Germinal center (tissue), 1 donor: ENCODE results near the gene MEGF6.

Experiments used
- DNase-seq: peaks from one replicate; pipeline ENCODE4 v3.0.0; 2012; ENCODE audit warnings: mixed read lengths, low spot score

Gene MEGF6

DNA sequence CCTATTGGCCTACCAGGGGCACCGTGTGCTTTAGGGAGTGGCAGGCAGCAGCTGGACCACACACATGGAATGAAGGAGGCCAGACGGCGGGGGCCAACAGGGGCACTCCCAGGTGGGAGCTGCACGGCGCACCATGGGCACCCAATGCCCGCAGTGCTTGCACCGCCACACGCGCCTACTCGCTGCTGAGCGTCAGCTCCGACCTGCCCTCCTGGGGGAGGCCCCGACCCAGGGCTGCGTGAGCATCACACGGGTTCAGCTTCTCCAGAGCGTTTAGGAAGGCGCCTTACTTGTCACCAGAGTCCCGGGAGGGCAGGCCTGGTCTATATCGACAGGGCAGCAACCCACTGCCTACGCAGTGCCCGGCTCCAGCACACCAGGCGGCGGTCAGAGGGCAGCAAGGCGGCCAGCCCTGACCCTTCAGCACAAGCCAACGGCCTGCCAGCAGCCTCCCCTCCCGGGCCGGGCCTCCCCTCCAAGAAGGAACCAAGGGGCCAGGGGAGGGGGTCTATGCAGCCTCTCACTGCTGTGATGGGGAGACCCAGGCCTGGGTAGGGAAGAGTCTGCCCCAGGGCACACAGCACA is 91.9 kb downstream of the MEGF6 start:
- DNase-seq: no peak

DNA sequence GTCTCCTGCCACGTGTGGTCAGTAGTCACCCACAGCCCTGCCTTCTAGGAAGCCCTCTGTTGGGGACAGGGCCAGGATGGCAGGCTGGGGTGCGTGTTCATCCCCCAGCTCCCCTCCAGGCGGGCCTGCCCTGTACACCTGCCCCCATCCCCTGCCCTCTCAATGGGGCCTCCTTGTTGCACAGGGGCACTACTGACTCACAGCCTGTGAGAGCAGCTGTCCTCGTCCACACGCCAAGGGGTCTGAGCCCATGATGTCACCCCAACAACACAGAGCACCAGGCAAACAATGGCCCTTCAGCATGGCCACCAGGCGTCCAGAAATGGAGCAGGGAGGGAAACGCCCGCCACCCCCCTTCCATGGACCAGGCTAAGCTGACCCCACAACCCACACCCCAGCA is 92.6 kb downstream of the MEGF6 start:
- DNase-seq: no peak

DNA sequence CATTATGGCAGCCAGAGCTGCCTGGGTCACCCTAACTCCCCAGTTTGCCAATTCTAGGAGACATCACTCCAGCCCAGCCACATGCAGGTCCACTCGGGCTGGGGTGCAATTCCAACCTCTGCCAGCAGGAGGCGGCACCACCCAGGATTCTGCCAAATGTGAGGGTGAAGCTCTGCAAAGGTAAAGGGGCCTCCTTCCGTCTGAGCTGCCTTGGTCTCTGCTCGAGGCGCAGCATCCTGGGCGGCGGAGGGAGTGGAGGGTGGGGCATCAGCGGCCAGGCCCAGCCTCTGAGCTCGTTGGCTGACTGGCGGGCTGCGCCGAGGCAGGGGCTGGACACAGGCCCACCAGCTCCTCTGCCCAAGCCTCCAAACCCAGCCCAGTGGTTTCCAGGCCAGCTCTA is 93.1 kb downstream of the MEGF6 start:
- DNase-seq: peak; percentile 30

DNA sequence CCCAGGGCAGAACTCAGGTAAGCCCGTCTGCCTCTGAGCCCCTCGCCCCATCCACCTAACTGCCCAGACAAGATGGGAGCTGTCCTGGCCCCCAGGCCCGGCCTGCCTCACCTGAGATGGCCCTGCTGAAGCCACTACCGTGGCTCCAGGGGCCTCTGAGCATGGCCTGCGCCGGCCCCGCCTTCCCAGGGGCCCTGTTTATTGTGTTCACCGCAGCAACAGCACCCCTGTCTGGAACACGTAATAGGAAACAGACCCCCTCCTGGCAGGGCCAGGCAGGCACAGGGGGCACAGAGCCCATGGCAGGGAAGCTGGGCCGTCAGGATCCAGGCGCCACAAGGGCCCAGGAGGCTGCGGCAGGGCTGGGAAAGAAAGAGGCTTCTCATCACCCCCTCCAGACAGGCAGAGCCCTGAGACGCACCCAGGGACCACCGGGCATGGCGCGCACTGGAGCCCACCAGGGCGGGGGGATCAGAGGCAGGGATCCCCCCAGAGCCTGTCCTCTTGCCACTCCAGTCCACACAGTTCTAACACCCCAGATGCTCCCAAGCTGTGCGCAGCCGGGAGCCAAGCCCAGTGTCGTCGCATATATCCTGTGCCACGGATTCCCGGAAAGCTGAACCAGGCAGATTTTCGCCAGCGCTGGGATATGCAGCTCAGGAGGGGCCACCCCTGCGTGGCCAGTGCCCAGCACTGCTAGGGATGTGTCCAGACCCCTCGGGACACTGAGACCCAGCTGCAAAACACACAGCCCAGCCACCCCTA is 94.2 kb downstream of the MEGF6 start:
- no peak for DNase-seq

DNA sequence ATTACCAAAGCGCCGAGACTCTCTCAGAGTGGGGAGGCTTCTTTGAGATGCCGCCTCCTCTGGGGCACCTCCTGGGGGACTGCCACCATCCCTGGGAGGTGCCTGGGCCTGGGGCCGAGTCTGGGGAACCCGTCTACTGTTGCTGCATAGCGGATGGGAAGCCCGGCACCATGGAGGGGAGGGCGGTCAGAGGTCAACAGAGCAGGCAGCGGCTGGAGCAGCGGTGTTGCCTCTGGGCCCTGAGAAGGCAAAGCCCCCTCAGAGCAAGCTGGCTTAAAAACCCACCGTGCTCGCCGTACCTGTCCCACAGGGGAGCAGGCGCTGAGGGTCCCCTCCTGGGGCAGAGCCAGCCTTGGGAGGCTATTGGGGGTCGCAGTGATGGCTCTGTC is 94.8 kb downstream of the MEGF6 start:
- DNase-seq: no peak

DNA sequence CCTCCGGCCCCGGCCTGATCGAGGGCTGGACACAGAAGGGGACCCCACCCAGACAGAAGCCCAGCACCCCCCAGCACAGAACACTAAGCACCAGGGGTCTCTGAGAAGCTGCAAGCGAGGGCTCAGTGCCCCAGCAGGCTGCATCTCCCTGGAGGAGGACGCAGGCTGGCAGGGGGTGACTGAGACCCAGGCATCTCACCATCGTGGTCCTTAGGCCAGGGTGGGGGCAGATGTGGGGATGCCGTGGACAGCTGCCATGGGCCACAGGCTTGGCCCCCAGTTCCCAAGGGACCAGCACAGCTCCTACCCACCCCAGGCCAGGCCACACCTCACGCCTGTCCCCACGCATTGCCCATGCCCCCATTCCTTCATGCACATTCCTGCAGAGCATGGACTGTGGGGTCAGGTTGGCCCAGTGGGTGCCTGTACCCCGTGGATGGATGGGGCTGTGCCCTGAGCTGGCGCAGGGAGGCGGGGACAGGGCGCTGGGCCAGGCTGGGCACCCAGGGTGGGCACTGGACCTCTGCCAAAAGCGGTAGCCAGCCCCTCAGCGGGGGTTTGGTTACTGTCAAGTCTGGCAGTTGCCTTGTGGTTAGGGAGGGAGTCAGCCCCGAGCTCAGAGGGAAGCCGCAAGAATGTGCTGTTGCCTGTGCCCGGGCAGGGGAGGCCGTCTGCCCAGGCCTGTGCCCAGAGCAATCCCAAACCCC is 95.4 kb downstream of the MEGF6 start:
- no peak for DNase-seq

DNA sequence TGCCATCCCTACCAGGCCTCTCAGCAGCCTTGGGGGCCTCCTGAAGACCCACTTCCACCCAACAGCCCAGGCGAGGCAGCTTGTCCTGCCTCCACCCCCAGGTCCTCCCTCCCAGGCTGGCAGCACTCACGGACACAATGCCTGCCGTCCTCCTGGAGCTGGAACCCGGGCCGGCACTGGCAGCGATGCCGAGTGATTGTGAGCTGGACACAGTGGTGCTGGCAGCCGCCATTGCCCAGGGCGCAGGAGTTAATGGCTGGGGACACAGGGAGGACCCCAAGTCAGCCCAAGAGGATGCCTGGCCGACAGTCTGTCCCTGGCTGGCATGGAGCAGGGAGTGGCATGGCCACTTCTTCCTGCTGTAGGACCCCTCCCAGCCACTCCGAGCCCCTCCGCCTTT is 96.0 kb downstream of the MEGF6 start:
- DNase-seq: no peak

DNA sequence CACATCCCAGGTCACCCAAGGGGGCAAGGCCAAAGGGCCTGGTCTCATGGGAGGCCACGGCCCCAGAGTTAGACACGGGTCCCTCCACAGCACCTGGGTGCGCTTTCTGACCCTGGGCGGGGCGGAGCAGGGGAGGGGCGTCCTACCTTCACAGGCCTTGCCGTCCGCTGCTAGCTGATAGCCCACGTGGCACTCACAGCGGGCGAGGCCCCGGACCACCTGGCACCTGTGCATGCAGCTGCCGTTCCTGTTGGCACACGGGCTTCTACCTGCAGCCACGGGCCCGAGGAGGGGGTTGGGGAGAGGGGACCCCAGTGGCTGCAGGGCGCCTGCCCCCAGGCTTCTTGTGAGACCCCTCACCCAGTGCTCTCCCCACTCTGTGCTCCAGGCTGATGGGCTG is 96.9 kb downstream of the MEGF6 start:
- no peak for DNase-seq

DNA sequence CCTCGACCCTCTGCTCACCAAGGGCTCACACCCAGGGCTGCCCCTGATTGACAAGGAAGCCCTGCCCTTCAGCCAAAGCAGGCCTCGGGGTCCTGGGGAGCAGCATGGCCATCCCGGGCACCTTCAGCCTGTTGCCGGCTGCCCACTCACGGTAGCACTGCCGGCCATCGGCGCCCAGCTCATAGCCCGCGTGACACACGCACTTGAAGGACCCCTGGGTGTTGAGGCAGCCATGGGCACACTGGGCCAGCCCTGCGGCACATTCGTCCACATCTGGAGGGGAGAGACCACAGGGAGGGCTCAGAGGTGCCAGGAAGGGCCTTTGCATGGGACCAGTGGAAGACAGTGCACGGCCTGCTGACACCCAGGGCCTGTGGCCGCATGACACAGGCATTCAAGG is 99.5 kb downstream of the MEGF6 start:
- DNase-seq: no peak

DNA sequence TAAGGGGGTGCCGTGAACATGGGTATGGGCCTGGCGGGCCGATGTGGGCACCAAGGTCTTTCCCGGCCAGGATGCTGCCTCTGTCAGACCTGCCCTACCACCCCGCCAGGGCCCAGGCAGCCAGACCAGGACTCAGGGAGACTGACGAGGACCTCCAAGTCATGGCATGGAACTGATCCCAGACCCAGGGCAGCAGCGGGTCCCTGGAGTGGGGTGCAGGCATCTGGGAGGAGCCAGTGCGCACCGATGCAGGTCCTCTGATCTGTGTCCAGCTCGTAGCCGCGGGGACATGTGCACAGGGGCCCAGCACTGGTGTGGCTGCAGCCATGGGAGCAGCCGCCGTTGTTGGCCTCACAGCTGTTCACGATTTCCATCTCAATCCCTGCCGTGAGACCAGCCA is 100.0 kb downstream of the MEGF6 start:
- no peak for DNase-seq

DNA sequence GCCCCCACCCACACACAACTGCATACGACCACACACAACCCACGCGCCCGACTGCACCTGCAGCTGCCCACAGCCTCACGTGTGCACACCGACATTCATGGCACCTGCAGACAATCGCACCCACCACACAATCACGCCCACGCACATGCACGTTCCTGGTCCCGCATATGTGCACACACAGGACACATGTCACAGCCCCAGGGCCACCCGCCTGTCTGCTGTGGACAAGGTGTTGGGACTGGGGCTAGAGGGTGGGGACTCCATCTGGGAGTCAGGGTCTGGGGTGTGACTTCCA is 100.4 kb downstream of the MEGF6 start:
- DNase-seq: no peak

DNA sequence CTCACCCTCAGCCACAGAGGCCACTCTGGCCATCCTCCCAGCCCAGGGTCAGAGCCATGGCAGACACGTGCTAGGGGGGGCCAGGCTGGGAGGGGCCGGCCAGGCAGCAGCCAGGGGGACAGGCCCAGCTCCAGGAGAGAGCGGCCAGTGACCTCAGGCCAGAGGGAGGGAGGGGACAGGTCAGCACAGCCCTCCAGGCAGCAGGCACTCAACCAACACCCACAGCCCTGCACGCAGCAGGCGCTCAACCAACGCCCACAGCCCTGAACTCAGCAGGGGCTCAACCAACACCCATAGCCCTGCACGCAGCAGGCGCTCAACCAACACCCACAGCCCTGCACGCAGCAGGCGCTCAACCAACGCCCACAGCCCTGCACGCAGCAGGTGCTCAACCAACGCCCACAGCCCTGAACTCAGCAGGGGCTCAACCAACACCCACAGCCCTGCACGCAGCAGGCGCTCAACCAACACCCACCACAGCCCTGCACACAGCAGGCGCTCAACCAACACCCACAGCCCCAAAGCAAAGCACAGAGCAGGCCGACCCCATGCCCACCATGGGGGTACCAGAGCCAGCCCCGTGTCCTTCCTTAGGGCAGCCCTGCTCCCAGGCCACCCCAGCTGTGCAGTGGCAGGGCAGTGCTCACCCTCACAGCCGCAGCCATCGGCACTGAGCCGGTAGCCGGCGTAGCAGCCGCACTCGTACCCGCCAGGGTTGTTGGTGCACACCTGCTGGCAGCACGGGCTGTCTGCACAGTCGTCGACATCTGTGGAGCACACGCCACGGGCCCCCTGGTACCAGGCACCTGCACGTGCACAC is 101.0 kb downstream of the MEGF6 start:
- no peak for DNase-seq

DNA sequence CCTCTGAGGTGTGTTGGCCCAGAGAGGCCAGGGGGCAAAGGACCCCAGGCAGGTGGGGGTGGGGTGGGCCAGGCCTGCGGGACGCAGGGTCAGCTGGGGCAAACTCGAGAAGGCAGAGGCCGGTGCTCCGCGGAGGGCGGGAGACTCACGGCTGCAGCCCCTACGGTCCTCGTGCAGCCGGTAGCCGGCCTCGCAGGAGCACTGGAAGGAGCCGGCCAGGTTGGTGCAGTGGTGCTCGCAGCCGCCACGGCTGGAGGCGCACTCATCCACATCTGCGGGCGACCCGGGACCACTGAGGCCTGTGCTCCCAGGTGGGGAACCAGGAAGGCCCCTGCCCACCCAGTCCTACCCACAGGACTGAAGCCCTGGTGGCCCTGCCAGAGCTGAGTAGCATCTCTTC is 101.6 kb downstream of the MEGF6 start:
- DNase-seq: no peak

DNA sequence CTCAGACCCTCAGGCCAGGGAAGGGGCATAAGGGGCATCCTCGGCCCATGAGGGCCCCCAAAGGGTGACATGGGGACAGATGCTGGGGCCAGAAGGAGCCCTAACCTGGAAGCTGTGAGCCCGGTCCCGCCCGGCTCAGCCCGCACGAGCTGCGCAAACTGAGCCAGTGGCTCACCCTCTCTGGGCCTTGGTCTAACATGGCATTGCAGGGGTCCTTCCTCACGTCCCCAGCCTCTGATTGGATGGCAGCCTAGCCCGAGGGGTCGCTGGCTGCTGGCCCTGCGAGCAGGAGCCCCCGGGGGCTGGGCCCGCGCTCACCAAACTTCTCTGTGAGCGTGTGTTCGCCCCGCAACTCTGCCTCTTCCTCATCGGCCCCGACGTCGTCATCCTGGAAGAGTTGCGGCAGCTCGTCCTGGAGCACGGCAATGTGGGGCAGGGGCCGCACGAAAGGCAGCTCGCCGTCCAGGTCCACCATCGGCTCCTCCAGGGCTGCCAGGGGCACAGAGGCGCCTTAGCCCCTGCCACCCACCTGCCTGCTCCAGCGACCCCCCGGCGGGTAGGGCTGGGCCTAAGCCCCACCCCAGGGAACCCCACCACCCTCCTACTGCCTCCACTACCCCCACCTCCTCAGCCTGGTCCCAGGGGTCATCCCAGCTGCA is 102.4 kb downstream of the MEGF6 start:
- no peak for DNase-seq

DNA sequence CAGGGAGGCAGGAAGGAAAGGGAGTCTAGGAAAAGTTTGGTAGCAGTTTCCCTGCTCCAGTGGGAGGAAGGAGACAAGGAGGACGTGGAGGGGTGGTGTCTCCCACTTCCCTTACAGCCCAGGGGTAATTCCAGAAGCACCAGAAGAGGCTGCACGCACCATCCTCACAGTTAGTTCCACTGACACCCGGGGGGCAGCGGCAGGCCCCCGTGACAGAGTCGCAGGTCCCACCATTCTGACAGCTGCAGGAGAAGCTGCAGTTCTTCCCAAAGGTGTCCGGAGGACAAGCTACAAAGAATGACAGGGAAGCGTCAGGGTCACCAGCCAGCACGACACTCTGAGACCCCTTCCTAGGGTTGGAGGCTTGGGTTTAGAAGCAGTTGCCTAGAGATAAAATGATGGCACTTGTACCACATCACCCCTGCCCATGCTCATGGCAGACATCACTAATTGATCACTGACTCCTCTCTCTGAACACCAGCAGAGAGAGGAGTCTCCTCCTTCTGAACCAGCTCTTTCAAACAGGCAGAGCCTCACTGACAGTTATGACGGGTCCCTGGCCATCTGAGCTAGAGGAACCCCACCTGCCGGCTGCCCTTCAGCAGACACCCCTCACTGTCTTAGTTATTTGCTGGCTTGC is 103.6 kb downstream of the MEGF6 start:
- no peak for DNase-seq

DNA sequence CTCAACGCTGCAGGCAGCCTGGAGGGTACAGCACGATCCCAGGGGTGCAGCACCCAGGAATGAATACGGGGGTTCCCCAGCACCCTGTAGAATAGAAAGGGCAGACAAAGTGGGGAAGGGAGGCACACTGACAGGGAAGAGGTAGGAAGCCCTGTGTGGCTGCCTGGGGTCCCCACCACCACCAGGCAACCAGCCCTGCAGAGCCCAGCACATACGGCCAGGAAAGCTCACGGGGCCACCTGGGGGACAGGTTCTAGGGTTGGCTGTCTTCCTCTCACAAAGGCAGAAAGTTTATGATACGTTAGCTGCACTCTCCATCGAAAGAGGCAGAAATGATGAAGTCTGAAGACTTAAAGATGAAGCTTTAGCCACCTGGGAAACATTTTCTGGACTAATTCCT is 104.4 kb downstream of the MEGF6 start:
- DNase-seq: no peak

DNA sequence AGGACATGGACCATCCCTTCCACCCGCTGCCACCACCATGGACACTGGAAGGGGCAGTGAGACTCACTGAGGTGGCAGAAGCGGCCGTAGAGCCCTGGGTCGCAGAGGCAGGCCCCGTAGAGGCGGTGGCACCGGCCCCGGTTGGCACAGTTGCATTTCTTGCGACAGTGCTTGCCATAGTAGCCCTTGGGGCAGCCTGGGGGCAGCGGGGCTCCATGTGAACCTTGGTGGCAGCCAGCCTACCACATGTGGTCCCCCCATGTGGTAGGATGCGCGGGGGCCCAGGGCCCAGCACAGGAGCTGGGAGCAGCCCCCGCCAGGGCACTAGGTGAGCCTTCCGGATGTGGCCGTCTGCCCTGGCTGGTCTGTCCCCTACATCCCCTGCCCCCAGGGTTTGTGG is 105.3 kb downstream of the MEGF6 start:
- no peak for DNase-seq

DNA sequence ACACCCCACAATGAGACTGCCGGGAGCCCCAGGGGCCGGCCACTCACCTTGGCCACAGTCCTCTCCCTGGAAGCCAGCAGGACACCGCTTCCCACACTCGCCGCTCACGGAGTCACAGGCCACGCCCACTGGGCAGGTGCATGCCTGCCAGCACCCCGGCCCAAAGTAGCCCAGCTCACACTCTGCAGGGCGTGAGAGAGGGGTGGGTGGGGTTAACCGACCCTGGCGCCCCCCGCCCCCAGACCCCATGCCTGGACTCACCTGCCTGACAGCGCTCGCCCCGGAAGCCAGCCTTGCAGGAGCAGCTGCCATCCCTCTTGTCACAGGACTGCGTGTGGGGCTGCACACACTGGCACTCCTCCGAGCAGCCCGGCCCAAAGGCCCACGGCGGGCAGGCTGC is 106.1 kb downstream of the MEGF6 start:
- no peak for DNase-seq

DNA sequence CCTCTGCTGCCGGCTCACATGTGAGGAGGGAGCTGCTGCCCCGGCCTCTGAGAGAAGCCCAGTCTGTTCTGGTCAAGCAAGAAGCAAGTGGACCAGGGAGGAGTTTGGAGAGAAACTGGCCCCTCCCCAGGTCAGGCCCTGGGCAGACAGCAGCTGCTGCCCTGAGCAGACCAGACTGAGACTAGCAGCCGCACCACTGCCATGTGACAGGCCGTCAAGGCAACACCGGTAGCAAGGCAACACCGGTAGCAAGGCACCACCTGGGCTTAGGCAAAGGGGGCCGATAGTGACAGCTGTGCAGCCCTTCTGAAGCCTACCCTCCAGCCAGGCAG is 106.5 kb downstream of the MEGF6 start:
- DNase-seq: no peak

DNA sequence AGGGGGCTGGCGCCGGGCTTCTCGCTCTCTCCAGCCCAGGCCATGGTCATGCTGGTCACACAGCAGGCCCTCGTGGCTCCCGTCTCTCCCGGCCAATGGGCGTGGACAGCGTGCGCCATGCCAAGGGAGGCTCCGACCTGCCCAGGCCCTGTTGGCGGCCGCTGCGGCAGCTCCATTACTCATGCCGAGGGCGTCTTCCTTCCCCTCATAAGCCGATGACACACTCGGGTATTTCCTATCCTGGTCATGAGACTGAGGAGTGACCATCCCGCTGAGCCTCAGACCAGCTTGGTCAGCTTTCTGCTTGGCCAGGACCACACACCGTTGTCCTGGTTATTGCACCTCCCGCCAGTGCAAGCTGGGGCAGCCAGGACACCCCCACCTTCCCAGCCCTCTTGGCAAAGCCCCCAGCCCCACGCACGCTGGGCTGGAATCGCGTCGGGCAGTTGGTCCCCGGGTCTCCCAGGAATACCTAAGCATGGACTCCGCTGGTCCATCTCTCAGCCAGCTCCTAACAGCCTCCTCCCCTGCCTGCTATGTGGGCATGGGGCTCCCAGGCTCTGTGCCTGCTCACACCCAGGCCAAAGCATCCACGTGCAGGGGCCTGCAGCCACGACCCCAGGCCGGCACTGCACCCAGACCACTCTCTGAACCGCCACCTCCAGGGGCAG is 107.0 kb downstream of the MEGF6 start:
- DNase-seq: no peak

DNA sequence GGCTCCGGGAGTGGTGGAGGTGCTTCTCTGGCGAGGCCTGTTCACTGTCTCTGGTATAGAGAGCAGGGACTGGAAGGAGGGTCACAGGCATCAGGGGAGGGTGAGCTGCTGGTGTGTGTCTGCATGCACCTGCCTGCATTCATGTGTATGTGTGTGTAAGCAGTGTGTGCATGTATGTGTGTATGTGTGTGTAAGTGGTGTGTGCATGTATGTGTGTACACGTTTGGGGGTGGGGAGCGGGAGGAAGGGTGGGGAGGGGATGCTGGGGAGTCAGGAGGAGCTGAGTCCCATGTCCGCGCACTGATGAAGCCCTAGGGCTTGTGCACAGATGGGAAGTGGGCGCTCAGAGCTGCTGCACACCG is 107.8 kb downstream of the MEGF6 start:
- no peak for DNase-seq
